Activated CD8-positive, alpha-beta memory T cell treated with anti-CD3 and anti-CD28 coated beads for 1 hour (primary cell): Measurements from ENCODE around the gene COQ5.

Source experiments
- DNase-seq, 2 donors: peaks; one replicate each; pipeline ENCODE4 v3.0.0-alpha.2; 2020; ENCODE audit warnings: low read depth in 1 of 2; ENCODE audit errors: extremely low read depth in 1 of 2

COQ5 gene

GRCh38 chr12:120457133-120457532 is 71.8 kb downstream of the COQ5 start:
- DNase-seq = no peak

GRCh38 chr12:120455302-120455701 is 73.7 kb downstream of the COQ5 start:
- no peak for DNase-seq

- no peak for DNase-seq
These were observed 75.0 kb downstream of the COQ5 start for GRCh38 chr12:120453977-120454376.
